ENCODE measurements around the gene DRG2.
A peak's percentile ranks its signal among the peaks of the same experiment; 100 is the strongest.

DRG2 gene

GRCh38 chr17:18056214-18056613, 31.5 kb upstream of the DRG2 start:
- DNase-seq (ENCODE audit: low read depth, low spot score): no peak
- no peak overlapping the region for H3K4me3 ChIP-seq (ENCODE audit: low read depth, low read length)
- no peak for TF ChIP-seq CTCF (IDR thresholded peaks at IDR 0.05; ENCODE audit: low read depth, low read length)
- in situ Hi-C loops (cut with HindIII; ENCODE audit: low sequenced_read_pairs): no loop called here

DNA sequence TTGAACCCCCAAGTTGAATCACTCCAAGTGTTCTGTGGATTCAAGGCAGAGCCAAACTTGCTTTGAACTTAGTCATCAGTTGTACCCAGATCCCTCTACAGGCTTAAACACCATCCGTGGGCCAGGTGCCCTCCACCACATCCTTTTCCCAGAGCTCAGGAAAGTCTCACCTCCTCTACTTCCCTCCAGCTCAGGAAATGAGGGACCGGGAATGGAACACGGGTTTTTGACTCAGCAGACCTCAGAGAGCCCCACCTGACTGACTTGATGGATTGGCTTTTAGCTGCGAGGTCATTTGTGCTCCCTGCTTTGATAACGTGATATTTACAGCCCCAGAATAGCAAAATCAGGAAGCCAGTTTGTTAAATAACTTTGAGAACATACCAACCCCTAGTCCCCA, 28.5 kb upstream of the DRG2 start:
- no peak for DNase-seq (ENCODE audit: low read depth, low spot score)
- no peak for TF ChIP-seq CTCF (IDR thresholded peaks at IDR 0.05; ENCODE audit: low read depth, low read length)
- in situ Hi-C loops (cut with HindIII; ENCODE audit: low sequenced_read_pairs): no loop called here
- H3K4me3 ChIP-seq (ENCODE audit: low read depth, low read length): no peak overlapping the region

DNA sequence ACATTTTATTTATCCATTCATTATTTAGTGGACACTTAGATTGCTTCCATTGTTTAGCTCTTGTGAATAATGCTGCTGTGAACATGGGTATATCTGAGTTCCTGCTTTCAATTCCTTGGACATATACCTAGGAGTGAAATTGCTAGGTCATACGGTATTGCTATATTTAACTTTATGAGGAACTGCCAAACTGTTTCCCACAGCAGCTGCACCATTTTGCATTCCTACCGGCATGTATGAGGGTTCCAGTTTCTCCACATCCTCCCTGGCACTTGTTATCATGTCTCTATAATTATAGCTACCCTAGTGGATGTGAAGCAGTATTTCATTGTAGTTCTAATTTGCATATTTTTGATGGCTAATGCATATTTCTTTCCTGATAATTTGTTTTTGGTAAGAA, 23.7 kb upstream of the DRG2 start:
- H3K4me3 ChIP-seq (ENCODE audit: low read depth, low read length): no peak overlapping the region
- no peak for TF ChIP-seq CTCF (IDR thresholded peaks at IDR 0.05; ENCODE audit: low read depth, low read length)
- in situ Hi-C loops (cut with HindIII; ENCODE audit: low sequenced_read_pairs): no loop called here
- DNase-seq (ENCODE audit: low read depth, low spot score): no peak

- TF ChIP-seq CTCF (IDR thresholded peaks at IDR 0.05; ENCODE audit: low read depth, low read length): no peak
- in situ Hi-C loops (cut with HindIII; ENCODE audit: low sequenced_read_pairs): no loop called here
- no peak for DNase-seq (ENCODE audit: low read depth, low spot score)
- no peak overlapping the region for H3K4me3 ChIP-seq (ENCODE audit: low read depth, low read length)
Observed at GRCh38 chr17:18065546-18065945, 22.2 kb upstream of the DRG2 start.

DNA sequence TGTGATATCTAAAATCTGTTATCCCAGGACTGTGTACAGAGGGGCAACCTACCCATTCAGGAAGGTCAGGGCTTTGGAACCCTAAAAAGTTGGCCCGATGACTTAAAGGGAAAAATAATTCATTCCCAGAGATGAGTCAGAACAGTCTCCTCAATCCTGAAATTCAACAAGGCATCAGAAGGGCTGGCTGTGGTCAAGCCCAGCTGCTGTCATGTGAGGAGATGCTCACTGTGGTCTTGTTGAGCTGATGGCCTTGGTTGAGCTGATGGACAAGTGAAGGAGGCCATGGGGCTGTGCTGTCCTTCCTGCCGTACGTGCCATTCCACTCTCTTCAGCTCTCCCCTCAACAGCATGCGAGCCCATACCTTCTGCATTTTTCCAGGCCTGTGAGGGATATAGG, 20.9 kb upstream of the DRG2 start:
- in situ Hi-C loops (cut with HindIII; ENCODE audit: low sequenced_read_pairs): no loop called here
- no peak for TF ChIP-seq CTCF (IDR thresholded peaks at IDR 0.05; ENCODE audit: low read depth, low read length)
- H3K4me3 ChIP-seq (ENCODE audit: low read depth, low read length): no peak overlapping the region
- no peak for DNase-seq (ENCODE audit: low read depth, low spot score)

DNA sequence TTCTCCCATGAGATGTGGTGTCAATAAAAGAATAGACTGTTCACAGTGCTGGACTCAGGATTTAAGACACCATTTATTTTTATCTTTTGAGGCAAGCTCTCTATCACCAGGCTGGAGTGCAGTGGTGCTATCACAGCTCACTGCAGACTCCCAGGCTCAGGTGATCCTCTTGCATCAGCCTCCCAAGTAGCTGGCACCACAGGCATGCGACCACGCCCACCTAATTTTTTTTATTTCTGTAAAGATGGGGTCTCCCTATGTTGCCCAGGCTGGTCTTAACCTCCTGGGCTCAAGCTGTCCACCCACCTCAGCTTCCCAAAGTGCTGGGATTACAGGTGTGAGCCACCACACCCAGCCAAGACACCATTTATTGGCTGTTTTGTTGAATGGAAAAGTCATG, 18.6 kb upstream of the DRG2 start:
- H3K4me3 ChIP-seq (ENCODE audit: low read depth, low read length): no peak overlapping the region
- no peak for DNase-seq (ENCODE audit: low read depth, low spot score)
- in situ Hi-C loops (cut with HindIII; ENCODE audit: low sequenced_read_pairs): no loop called here
- no peak for TF ChIP-seq CTCF (IDR thresholded peaks at IDR 0.05; ENCODE audit: low read depth, low read length)

DNA sequence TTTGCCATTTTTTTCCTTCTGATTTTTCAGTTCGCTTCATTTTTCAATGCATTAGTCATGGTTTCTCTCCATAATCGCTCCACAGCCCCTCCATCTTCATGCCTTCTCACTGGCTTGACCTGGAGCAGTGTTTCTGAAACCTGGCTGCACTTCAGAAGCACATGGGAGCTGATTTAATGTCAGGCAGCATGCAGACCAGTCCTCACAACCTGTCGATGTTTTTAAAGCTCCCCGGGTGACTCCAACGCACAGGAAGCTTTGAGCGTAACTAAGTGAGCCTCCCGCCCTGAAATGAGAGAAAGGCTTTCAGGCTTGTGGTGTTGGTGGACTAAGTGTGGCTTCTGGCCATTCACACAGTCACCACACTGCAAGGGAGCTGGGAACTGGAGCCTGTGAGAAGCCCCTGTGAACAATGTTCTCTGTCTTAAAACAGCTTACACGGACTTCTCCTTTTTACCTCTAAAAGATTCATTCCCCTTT, 16.8 kb upstream of the DRG2 start:
- H3K4me3 ChIP-seq (ENCODE audit: low read depth, low read length): peak overlapping the region; percentile 21
- TF ChIP-seq CTCF (IDR thresholded peaks at IDR 0.05; ENCODE audit: low read depth, low read length): no peak

More for the DNA sequence above, 16.8 kb upstream of the DRG2 start:
- in situ Hi-C loops (cut with HindIII; ENCODE audit: low sequenced_read_pairs): no loop called here
- peak; percentile 62 for DNase-seq (ENCODE audit: low read depth, low spot score)

Measured in astrocyte of the spinal cord (primary cell).